Ishikawa (cell line): ENCODE results near the gene RELN.

Source experiments
- CEBPB ChIP-seq: IDR thresholded peaks from 2 replicates; pipeline ENCODE4 v1.6.1; 2012
- CREB1 ChIP-seq: IDR thresholded peaks from 2 replicates; pipeline ENCODE4 v1.6.1; 2012; ENCODE audit warnings: low read depth
- EGR1 ChIP-seq: IDR thresholded peaks from 2 replicates; pipeline ENCODE4 v1.6.1; 2012
- EP300 ChIP-seq: IDR thresholded peaks from 2 replicates; pipeline ENCODE4 v1.6.1; 2012; ENCODE audit warnings: borderline replicate concordance
- FOXM1 ChIP-seq: IDR thresholded peaks from 2 replicates; pipeline ENCODE4 v1.6.1; 2012; ENCODE audit warnings: low read depth, borderline replicate concordance
- MAX ChIP-seq: IDR thresholded peaks from 2 replicates; pipeline ENCODE4 v1.6.1; 2012
- RAD21 ChIP-seq: IDR thresholded peaks from 2 replicates; pipeline ENCODE4 v1.6.1; 2012; ENCODE audit warnings: low read depth
- REST ChIP-seq: IDR thresholded peaks from 2 replicates; pipeline ENCODE4 v1.6.1; 2012; ENCODE audit warnings: low read depth, mild to moderate bottlenecking
- TAF1 ChIP-seq: IDR thresholded peaks from 2 replicates; pipeline ENCODE4 v1.6.1; 2012; ENCODE audit warnings: low read depth, mild to moderate bottlenecking
- TCF12 ChIP-seq: IDR thresholded peaks from 2 replicates; pipeline ENCODE4 v1.6.1; 2012; ENCODE audit warnings: low read depth
- TEAD4 ChIP-seq: IDR thresholded peaks from 2 replicates; pipeline ENCODE4 v1.6.1; 2012
- USF1 ChIP-seq: IDR thresholded peaks from 2 replicates; pipeline ENCODE4 v1.6.1; 2012
- YY1 ChIP-seq: IDR thresholded peaks from 2 replicates; pipeline ENCODE4 v1.6.1; 2012; ENCODE audit warnings: low read depth
- ZBTB7A ChIP-seq: IDR thresholded peaks from 2 replicates; pipeline ENCODE4 v1.6.1; 2012; ENCODE audit warnings: low read depth

- TF ChIP-seq CEBPB, result no peak
- no peak for TF ChIP-seq EGR1
- TF ChIP-seq CREB1, result no peak
- no peak for TF ChIP-seq REST
- TF ChIP-seq FOXM1, result no peak
- 0 out of 2 replicates have a peak, but pooled peaks have one; percentile 21 for TF ChIP-seq ZBTB7A
- no peak for TF ChIP-seq MAX
- no peak for TF ChIP-seq EP300
- TF ChIP-seq RAD21, result no peak
- TF ChIP-seq TCF12, result no peak
- TF ChIP-seq TEAD4, result no peak
- no peak for TF ChIP-seq YY1
- TF ChIP-seq TAF1, result no peak
- TF ChIP-seq USF1, result no peak
Measured at GRCh38 chr7:103989785-103990767, 618 bp upstream of the RELN start.
